Amniotic epithelial cell (primary cell): ENCODE results near the gene PSD.
A peak's percentile ranks its signal among the peaks of the same experiment; 100 is the strongest.

ENCODE experiments used
- DNase-seq: peaks from one replicate; pipeline ENCODE4 v3.0.0-alpha.2; 2010; ENCODE audit warnings: low read depth

PSD gene

DNA sequence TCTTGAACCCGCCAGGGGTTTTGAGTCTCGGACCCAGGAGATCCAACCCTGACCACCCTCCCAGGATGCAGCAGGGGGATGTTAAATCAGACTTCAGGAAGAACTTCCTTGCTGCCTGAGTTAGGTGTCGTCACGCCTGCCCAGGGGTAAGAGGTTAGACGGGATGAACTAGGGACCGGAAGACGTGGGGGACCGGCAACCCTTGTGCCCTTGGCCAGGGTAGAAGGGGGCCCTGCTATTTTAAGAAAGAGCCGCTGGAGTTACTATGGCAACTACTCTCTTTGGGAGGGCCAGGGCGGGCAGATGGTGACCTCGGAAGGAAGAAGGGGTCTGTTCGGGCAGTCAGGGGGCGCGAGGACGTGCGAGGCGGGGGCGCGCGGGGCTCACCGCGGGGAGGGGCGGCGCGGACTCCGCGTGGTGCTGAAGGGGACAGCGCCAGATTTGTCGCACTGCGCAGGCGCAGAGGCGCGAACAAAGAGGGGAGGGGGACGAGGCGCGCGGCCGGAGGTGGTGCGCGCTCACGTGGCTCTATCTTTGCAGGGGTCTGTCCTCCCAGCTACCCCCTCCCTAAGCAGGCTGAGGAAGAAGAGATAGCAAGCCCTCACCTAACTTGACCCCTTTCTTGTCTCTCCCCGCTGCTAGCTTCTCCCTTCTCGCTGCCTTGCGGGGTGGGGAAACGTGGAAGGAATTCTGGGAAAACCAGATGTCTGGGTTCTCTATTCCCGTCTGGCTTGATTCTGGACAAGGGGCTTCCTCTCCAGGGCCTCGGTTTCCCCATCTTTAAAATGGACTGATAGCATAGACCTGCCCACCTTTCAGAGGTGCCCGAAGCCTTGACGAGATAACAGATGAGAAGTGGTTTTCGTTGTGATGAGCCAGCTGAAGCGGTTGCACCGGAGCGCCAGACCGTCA is 940 bp upstream of the PSD start:
- no peak for DNase-seq

DNA sequence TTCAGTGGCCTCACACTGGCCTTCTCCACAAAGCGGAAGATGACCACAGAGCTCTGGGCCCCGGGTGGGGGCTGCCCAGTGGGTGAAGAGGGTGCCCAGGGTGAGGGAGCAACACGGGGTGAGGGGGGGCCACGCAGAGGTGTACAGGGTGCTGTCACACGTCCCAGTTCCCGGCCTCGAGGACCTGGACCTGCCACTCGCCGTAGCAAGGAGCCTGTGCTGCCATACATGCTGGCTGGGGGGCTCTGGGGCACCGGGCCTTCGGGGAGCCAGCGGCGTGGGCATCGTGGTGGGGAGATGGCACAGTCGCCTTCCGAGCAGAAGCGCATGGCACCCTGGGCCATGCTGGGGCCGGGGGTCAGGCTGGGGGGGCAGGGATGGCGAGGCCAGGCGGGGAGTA is 1.9 kb downstream of the PSD start:
- no peak for DNase-seq

DNA sequence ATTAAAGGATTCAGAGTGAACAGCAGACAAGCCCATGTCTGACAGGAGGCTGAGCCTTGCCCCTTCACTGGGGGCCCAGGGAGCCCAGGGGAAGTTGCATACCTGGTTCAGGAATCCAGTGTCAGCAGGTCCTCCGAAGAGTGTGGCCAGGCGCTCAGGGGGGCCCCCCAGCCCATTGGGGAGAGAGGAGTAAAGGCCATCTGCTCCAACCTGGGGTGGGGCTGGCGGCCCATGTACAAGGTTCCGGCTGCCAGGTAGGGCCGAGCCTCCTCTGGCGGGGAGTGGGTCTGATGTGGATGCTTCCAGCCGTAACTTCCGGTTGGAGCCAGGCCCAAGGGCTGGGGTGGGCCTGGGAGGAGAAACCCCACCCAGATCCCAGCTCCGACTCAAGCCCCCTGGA is 2.3 kb downstream of the PSD start:
- no peak for DNase-seq

DNA sequence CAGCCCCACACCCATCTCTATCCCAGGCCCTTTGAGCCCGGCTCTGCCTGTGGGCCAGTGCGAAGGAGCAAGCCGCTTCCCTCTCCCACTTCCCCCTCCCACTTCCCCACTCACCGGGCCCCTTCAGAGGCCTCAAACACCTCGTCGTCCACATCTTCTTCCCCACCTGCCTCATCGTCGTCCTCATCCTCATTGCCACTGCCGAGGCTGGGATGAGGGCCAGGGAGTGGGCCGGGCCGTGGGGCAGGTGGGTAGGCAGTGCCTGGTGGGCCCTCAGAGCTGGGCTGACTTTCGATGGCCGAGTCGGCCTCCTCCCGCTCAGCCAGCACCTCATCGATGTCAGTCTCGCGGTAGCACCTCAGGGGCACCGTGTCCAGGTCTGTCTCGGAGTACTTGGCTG is 3.8 kb downstream of the PSD start:
- no peak for DNase-seq

- no peak for DNase-seq
Observed at GRCh38 chr10:102413806-102414561, 4.6 kb downstream of the PSD start.

DNA sequence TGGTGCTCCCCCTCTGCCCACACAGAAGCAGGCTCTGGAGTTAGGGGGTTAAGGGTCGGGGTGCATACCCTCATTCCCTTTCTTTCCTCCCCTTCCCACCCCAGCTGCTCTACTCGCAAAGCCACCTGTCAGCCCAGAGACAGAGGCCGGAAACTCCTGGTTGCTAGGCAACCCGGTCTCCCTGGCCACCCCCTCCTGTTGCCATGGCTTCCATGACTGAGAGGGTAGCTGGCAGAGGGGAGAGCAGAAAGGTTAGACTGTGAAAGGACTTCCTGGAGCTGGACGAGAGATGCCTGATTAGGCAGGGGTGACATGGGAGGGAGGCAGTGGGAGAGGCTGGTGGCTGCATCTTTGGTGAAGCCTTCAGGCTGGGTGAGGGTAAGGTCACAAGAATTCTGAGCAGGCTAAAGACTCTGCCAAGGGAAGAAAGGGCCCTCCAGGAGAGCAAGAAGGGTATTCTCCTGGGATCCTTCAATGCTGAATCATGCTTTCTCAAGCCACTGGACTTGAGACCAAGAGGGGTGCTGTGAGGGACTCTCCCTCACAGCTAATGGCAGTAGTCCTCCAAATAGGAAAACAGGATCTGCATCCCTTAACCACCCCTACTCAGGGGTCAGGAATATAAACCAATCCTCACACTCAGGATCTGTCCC is 5.4 kb downstream of the PSD start:
- no peak for DNase-seq

- no peak for DNase-seq
Observed at GRCh38 chr10:102412293-102412692, 6.3 kb downstream of the PSD start.

GRCh38 chr10:102411341-102412255 is 7.0 kb downstream of the PSD start:
- no peak for DNase-seq

DNA sequence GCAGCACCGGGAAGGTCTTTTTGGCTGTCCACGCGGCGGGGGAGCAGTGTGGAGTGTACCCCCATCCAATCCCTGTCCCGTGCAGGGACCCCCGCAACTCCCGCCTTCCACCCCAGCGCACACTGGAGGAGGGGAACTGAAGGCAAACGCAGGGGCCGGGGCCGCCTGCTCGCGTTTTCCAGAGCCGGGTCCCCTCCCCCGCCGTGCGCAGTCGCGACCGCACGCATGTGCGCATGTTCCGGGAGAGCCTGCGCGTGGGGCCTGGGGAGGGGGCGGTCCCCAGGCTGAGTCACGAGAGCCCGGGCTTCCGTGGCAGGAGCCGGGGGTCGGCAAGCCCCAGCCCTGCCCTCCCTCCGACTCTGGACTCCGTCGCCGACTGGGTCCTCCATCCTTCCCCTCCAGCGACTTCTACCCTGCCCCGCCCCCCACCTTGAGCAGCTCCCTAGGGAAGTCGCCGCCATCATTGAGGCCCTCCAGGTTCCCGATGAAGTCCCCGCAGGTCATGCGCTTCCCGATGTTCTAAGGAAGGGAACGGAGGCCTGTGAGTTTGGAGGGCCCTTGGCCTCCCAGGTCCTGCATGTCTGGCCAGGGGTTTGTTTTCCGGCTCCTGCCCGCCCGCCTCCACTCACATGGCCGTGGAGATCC is 8.0 kb downstream of the PSD start:
- peak; percentile 40 for DNase-seq

GRCh38 chr10:102409604-102410428 is 8.8 kb downstream of the PSD start:
- no peak for DNase-seq

- DNase-seq = peak; percentile 55
Observed at GRCh38 chr10:102408728-102409603, 9.6 kb downstream of the PSD start.

GRCh38 chr10:102408131-102408727 is 10.4 kb downstream of the PSD start:
- DNase-seq = peak; percentile 67

GRCh38 chr10:102407425-102408130 is 11.0 kb downstream of the PSD start:
- no peak for DNase-seq

- DNase-seq = no peak
Observed at GRCh38 chr10:102406815-102407214, 11.8 kb downstream of the PSD start.

GRCh38 chr10:102405632-102406031 is 13.0 kb downstream of the PSD start:
- no peak for DNase-seq

DNA sequence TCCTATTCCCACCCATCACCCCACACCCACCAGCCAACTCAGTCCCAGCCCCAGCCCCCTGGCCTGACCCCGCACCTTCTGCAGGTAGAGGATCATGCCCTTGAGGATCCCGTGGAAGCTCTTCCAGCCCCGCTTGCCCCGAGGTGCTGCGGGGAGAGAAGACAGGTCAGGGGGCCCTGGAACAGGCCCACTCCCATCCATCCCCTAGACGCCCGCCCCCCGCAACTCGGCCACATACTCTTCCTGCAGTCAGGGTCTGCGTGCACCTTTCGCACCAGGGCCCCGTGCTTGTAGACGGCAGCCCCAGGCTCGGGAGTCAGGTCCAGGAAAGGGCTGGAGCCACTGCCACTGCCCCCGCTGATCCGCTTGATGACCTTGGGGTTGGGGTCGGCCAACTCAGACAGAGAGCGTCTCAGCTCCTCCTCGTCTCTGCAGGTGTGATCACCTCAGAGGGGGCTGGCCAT is 13.4 kb downstream of the PSD start:
- no peak for DNase-seq

DNA sequence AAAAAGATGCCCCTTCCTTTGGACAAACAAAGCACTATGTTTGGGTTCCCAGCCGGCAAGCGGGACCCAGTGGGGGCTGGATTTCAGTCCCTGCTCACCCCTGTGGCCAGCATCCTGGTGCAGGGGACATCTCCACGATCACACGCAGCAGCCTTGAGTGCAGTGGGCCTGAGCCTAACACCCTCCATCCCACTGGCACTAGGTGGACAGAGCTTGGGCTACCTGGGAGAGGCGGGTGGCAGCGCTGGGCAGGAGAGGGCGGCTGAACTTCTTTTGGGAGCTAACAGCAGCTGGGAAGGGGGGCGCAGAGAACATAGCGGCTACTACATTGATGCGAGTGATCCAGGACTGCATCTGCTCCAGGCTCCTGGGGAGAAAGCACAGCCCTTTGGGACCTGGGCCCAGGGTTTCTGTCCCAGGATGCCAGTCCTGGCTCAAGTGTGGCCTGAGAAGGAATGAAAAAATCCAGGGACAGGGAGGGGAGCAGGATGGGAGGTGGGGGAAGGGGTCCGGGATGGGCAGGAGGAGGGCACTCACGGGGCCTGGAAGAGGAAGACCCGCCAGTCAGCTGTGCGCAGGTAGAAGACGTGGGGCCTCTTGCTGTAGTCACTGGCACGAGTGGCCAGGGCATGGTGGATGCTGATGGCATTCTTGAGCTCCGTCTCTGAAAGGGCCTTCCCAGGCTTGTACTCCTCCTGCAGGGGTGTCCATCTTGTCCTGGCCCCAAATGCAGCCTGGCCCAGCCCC is 14.1 kb downstream of the PSD start:
- DNase-seq = no peak
